UCSD-AML1 (cell line): ENCODE data around the gene IGF2BP3.
"Not testable (repeated sequence)": the region's sequence is repeated elsewhere in the genome, so short reads cannot be mapped to it uniquely, and the experiment has no call there.

Experiments
- DNase-seq: peaks from one replicate; lab custom pipeline; 2025; ENCODE audit not compliant: unreplicated experiment; lab: John Stamatoyannopoulos, UW

IGF2BP3 gene

GRCh38 chr7:23470330-23471105 lies at the start of gene IGF2BP3:
Gene IGF2BP3, minus strand, starts transcription at chr7:23470491. Its CDS starts 381 bp downstream, at chr7:23470110.
- DNase-seq, result no peak

- no peak for DNase-seq
These were observed 44.5 kb upstream of the IGF2BP3 start for GRCh38 chr7:23514755-23515154.

- DNase-seq, result not testable (repeated sequence)
These were observed 43.5 kb upstream of the IGF2BP3 start for GRCh38 chr7:23513746-23514145.

- DNase-seq, result no peak
These were observed 23.7 kb upstream of the IGF2BP3 start for GRCh38 chr7:23494009-23494408.

GRCh38 chr7:23491502-23491901 lies 21.2 kb upstream of the IGF2BP3 start:
- DNase-seq, result no peak

- DNase-seq, result peak; percentile 55
These were observed 20.3 kb upstream of the IGF2BP3 start for GRCh38 chr7:23490357-23491135.

GRCh38 chr7:23488714-23489113 lies 18.4 kb upstream of the IGF2BP3 start:
- not testable (repeated sequence) for DNase-seq

- no peak for DNase-seq
These were observed 17.4 kb upstream of the IGF2BP3 start for GRCh38 chr7:23487670-23488069.

- DNase-seq, result no peak
These were observed 15.9 kb upstream of the IGF2BP3 start for GRCh38 chr7:23486002-23486773.

- DNase-seq, result no peak
These were observed 12.4 kb upstream of the IGF2BP3 start for GRCh38 chr7:23482686-23483085.

- DNase-seq, result no peak
These were observed 7.9 kb upstream of the IGF2BP3 start for GRCh38 chr7:23477962-23478866.

GRCh38 chr7:23477157-23477499 lies 6.8 kb upstream of the IGF2BP3 start:
- DNase-seq, result no peak

GRCh38 chr7:23476286-23477156 lies 6.2 kb upstream of the IGF2BP3 start:
- DNase-seq, result no peak

- DNase-seq, result no peak
These were observed 5.2 kb upstream of the IGF2BP3 start for GRCh38 chr7:23475576-23475839.

GRCh38 chr7:23474829-23475575 lies 4.7 kb upstream of the IGF2BP3 start:
- DNase-seq, result peak; percentile 19

GRCh38 chr7:23474094-23474828 lies 4.0 kb upstream of the IGF2BP3 start:
- DNase-seq, result peak; percentile 24

- no peak for DNase-seq
These were observed 3.5 kb upstream of the IGF2BP3 start for GRCh38 chr7:23473844-23474093.

GRCh38 chr7:23472956-23473843 lies 2.9 kb upstream of the IGF2BP3 start:
- no peak for DNase-seq
